ENCODE data around the gene ITPRIPL1. TPM values are rescaled to one million over a fixed set of nuclear protein-coding genes. Genes with fewer than 3 reads are reported as not detected.

Gene ITPRIPL1, protein sequence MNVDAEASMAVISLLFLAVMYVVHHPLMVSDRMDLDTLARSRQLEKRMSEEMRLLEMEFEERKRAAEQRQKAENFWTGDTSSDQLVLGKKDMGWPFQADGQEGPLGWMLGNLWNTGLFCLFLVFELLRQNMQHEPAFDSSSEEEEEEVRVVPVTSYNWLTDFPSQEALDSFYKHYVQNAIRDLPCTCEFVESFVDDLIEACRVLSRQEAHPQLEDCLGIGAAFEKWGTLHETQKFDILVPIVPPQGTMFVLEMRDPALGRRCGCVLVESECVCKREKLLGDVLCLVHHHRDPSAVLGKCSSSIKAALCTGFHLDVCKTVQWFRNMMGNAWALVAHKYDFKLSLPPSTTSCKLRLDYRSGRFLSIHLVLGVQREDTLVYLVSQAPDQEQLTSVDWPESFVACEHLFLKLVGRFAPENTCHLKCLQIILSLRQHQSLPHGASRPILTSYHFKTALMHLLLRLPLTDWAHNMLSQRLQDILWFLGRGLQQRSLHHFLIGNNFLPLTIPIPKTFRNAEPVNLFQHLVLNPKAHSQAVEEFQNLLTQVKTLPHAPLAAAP
- not detected in 2 replicates for polyA plus RNA-seq
- not detected in 2 replicates for polyA minus RNA-seq

DNA sequence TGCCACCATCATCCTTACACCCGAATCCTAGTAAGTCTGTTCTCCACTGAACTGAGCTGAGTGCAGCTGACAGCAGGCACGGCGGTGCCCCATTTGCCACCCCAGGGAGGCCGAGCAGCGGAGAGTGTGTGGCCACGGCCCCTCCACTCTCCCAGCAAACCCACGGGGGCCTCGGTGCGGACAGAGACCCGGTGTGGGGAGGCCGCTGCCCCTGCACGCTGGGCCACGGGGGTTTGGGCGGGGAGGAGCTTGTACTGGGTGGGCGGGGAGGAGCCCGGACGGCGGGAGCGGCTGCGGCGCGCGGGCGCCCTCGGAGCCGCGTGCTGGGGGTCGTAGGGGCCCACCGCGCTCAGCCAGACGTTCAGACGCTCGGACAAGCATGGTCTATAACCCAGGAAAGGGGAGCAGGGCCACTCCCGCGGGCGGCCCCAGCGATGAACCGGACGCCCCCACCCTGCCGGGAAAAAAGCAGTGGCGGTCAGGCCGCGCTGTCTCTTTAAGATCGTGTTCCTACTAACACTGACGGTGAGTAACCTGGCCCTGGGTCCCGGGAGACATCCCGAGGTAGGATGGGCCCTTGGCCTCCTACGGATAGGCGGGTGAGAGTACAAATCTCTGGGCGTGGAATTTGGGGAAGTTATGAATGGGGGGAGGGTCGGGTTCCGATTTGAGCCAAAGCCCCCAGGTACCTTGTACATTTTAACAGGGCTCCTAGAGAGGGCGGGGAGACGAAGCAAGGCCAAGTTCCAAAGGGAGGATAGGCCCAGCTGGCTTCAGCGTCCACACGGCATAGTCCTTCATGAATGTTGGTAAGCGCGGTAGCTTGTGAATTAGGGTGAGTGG, at the start of gene ITPRIPL1:
Gene ITPRIPL1, plus strand, starts transcription at position 277 of the 843 bp plus-strand sequence. Its CDS starts 523 bp downstream, at position 800.
- no peak within 1 kb of the TSS for H2AFZ ChIP-seq (ENCODE audit: low read depth, low read length)
- no peaks in the 10 kb centered on the region for H3K36me3 ChIP-seq (ENCODE audit: insufficient read depth, low read length)
- H3K9me3 ChIP-seq (ENCODE audit: low read length) = no peaks in the 10 kb centered on the region
- H3K9ac ChIP-seq (ENCODE audit: low read length) = no peak within 1 kb of the TSS
- peak within 1 kb of the TSS; percentile 28 for H3K4me3 ChIP-seq (ENCODE audit: low read length)
- no peak within 1 kb of the TSS for H3K4me2 ChIP-seq (ENCODE audit: low read length)
- no peak within 1 kb of the TSS for H3K27ac ChIP-seq (ENCODE audit: low read length)
- no peaks in the 10 kb centered on the region for H4K20me1 ChIP-seq (ENCODE audit: insufficient read depth)
- H3K79me2 ChIP-seq (replicated peaks; ENCODE audit: insufficient read depth, low read length) = no peaks in the 10 kb centered on the region
- no peaks in the 10 kb centered on the region for H3F3A ChIP-seq (ENCODE audit: insufficient read depth, low read length, poor library complexity, severe bottlenecking)
- H3K9me2 ChIP-seq (ENCODE audit: insufficient read depth, low read length) = no peaks in the 10 kb centered on the region
- peaks cover 50% of the 10 kb centered on the region for H3K27me3 ChIP-seq (ENCODE audit: insufficient read depth, low read depth, low read length)
- TF ChIP-seq SMC3 (conservative IDR thresholded peaks at IDR 0.05; ENCODE audit: poor library complexity) (no peak), MXI1 (conservative IDR thresholded peaks at IDR 0.05; ENCODE audit: poor library complexity, severe bottlenecking) (no peak), POLR2AphosphoS5 (IDR thresholded peaks at IDR 0.05) (no peak), EP300 (conservative IDR thresholded peaks at IDR 0.05; ENCODE audit: poor library complexity, severe bottlenecking) (no peak), EZH2 (IDR thresholded peaks at IDR 0.05; ENCODE audit: borderline replicate concordance, insufficient read depth, low read length, poor library complexity, severe bottlenecking) (no peak), TAF1 (IDR thresholded peaks at IDR 0.05; ENCODE audit: low read depth) (no peak), RAD21 (conservative IDR thresholded peaks at IDR 0.05) (no peak)
- TF ChIP-seq, protein P1, sequence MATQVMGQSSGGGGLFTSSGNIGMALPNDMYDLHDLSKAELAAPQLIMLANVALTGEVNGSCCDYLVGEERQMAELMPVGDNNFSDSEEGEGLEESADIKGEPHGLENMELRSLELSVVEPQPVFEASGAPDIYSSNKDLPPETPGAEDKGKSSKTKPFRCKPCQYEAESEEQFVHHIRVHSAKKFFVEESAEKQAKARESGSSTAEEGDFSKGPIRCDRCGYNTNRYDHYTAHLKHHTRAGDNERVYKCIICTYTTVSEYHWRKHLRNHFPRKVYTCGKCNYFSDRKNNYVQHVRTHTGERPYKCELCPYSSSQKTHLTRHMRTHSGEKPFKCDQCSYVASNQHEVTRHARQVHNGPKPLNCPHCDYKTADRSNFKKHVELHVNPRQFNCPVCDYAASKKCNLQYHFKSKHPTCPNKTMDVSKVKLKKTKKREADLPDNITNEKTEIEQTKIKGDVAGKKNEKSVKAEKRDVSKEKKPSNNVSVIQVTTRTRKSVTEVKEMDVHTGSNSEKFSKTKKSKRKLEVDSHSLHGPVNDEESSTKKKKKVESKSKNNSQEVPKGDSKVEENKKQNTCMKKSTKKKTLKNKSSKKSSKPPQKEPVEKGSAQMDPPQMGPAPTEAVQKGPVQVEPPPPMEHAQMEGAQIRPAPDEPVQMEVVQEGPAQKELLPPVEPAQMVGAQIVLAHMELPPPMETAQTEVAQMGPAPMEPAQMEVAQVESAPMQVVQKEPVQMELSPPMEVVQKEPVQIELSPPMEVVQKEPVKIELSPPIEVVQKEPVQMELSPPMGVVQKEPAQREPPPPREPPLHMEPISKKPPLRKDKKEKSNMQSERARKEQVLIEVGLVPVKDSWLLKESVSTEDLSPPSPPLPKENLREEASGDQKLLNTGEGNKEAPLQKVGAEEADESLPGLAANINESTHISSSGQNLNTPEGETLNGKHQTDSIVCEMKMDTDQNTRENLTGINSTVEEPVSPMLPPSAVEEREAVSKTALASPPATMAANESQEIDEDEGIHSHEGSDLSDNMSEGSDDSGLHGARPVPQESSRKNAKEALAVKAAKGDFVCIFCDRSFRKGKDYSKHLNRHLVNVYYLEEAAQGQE (IDR thresholded peaks at IDR 0.05; ENCODE audit: borderline replicate concordance) = no peak

DNA sequence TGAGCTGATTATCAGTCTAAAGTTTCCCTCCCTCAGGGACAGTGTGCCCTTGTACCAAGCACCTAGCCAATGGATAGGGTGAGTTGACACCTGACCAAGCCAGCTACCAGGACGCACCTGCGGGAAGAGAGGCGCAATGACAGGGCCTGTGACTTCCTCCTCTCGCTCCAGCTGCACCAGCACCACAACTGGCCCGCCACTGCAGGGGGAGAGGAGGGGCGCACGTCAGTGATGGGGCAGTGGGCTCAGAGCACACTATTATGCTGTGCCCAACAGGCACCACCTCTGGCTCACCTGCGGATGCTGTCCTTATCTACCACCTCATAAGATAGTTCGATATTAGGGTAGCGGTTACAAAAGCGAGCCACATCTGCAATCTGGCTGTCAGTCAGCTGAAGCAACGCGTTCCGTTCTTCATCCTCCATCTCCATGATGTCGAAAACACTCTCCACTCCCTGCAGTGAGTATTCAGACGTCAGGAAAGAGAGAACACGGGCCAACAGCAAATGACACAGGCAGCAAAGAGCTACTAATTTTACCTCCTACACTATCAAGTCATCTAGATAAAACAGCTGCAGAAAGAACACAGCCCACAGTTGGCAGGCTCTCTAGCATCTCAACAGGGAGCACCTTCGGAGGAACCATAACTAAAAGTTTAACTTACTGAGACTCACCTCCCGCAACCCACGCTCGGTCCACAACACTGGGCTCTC, 48.2 kb upstream of the ITPRIPL1 start:
- no peak overlapping the region for H3K9ac ChIP-seq (ENCODE audit: low read length)
- TF ChIP-seq MXI1 (conservative IDR thresholded peaks at IDR 0.05; ENCODE audit: poor library complexity, severe bottlenecking) (no peak), EP300 (conservative IDR thresholded peaks at IDR 0.05; ENCODE audit: poor library complexity, severe bottlenecking) (no peak), EZH2 (IDR thresholded peaks at IDR 0.05; ENCODE audit: borderline replicate concordance, insufficient read depth, low read length, poor library complexity, severe bottlenecking) (no peak), POLR2AphosphoS5 (IDR thresholded peaks at IDR 0.05) (no peak), TAF1 (IDR thresholded peaks at IDR 0.05; ENCODE audit: low read depth) (no peak), RAD21 (conservative IDR thresholded peaks at IDR 0.05) (no peak)
- TF ChIP-seq, protein P1 (IDR thresholded peaks at IDR 0.05; ENCODE audit: borderline replicate concordance) = no peak
- no peak overlapping the region for H3K27ac ChIP-seq (ENCODE audit: low read length)
- no peaks in the 10 kb centered on the region for H3F3A ChIP-seq (ENCODE audit: insufficient read depth, low read length, poor library complexity, severe bottlenecking)
- H3K79me2 ChIP-seq (replicated peaks; ENCODE audit: insufficient read depth, low read length) = no peaks in the 10 kb centered on the region
- no peak overlapping the region for H3K4me2 ChIP-seq (ENCODE audit: low read length)
- no peaks in the 10 kb centered on the region for H3K27me3 ChIP-seq (ENCODE audit: insufficient read depth, low read depth, low read length)
- H3K4me3 ChIP-seq (ENCODE audit: low read length) = no peak overlapping the region
- H3K9me2 ChIP-seq (ENCODE audit: insufficient read depth, low read length) = no peaks in the 10 kb centered on the region
- H3K9me3 ChIP-seq (ENCODE audit: low read length) = no peaks in the 10 kb centered on the region
- H3K36me3 ChIP-seq (ENCODE audit: insufficient read depth, low read length) = peaks cover 16% of the 10 kb centered on the region
- no peak overlapping the region for H2AFZ ChIP-seq (ENCODE audit: low read depth, low read length)
- no peaks in the 10 kb centered on the region for H4K20me1 ChIP-seq (ENCODE audit: insufficient read depth)

Measured in neural cell (in vitro differentiated cells).